DMS79 treated with DMSO at 0.1 percent for 48 hours (cell line): ENCODE data around the gene VPS54.
"Not testable (repeated sequence)": the region's sequence is repeated elsewhere in the genome, so short reads cannot be mapped to it uniquely, and the experiment has no call there.

ENCODE experiments used
- DNase-seq: peaks from one replicate; lab custom pipeline; 2025; lab: John Stamatoyannopoulos, UW

Gene VPS54

GRCh38 chr2:63994329-63995070, 24.7 kb downstream of the VPS54 start:
- DNase-seq, result not testable (repeated sequence)

GRCh38 chr2:63993871-63994270, 25.4 kb downstream of the VPS54 start:
- DNase-seq, result no peak

- not testable (repeated sequence) for DNase-seq
These were observed 26.1 kb downstream of the VPS54 start for GRCh38 chr2:63993130-63993584.

- no peak for DNase-seq
These were observed 27.1 kb downstream of the VPS54 start for GRCh38 chr2:63992061-63992685.

GRCh38 chr2:63991173-63991999, 27.8 kb downstream of the VPS54 start:
- DNase-seq, result not testable (repeated sequence)

- DNase-seq, result no peak
These were observed 29.2 kb downstream of the VPS54 start for GRCh38 chr2:63990072-63990471.

GRCh38 chr2:63988842-63989436, 30.3 kb downstream of the VPS54 start:
- DNase-seq, result not testable (repeated sequence)

GRCh38 chr2:63984606-63985359, 34.4 kb downstream of the VPS54 start:
- DNase-seq, result no peak

GRCh38 chr2:63983986-63984605, 35.1 kb downstream of the VPS54 start:
- DNase-seq, result no peak

- DNase-seq, result no peak
These were observed 36.9 kb downstream of the VPS54 start for GRCh38 chr2:63982335-63982734.

- no peak for DNase-seq
These were observed 37.5 kb downstream of the VPS54 start for GRCh38 chr2:63981702-63982103.

GRCh38 chr2:63980794-63981193, 38.4 kb downstream of the VPS54 start:
- DNase-seq, result no peak

GRCh38 chr2:63977904-63978303, 41.3 kb downstream of the VPS54 start:
- DNase-seq, result no peak

GRCh38 chr2:63976125-63976510, 43.1 kb downstream of the VPS54 start:
- DNase-seq, result no peak

GRCh38 chr2:63975437-63976124, 43.6 kb downstream of the VPS54 start:
- DNase-seq, result no peak

- not testable (repeated sequence) for DNase-seq
These were observed 44.2 kb downstream of the VPS54 start for GRCh38 chr2:63975036-63975435.

- DNase-seq, result no peak
These were observed 57.0 kb downstream of the VPS54 start for GRCh38 chr2:63962186-63962585.

- no peak for DNase-seq
These were observed 68.8 kb downstream of the VPS54 start for GRCh38 chr2:63950414-63950813.

GRCh38 chr2:63942788-63943187, 76.4 kb downstream of the VPS54 start:
- no peak for DNase-seq

- DNase-seq, result not testable (repeated sequence)
These were observed 87.1 kb downstream of the VPS54 start for GRCh38 chr2:63932104-63932503.
